HT-29 (cell line): ENCODE measurements around the gene ZNF79. TPM values are rescaled to one million over a fixed set of nuclear protein-coding genes. Genes with fewer than 3 reads are reported as not detected.

Experiments used
- DNase-seq: peaks from one replicate; pipeline ENCODE4 v3.0.0-alpha.2; 2015; ENCODE audit warnings: low spot score
- total RNA-seq: library from RNA; depleted of rRNA; stranded (reverse); fragments of >200 nt; shearing (Covaris generic); gene quantifications from 2 replicates; pipeline ENCODE4 v1.2.3, GENCODE V29; 2014; rRNA removed

ZNF79 gene
- total RNA-seq, result 5.6 and 9.3 TPM in 2 replicates

DNA sequence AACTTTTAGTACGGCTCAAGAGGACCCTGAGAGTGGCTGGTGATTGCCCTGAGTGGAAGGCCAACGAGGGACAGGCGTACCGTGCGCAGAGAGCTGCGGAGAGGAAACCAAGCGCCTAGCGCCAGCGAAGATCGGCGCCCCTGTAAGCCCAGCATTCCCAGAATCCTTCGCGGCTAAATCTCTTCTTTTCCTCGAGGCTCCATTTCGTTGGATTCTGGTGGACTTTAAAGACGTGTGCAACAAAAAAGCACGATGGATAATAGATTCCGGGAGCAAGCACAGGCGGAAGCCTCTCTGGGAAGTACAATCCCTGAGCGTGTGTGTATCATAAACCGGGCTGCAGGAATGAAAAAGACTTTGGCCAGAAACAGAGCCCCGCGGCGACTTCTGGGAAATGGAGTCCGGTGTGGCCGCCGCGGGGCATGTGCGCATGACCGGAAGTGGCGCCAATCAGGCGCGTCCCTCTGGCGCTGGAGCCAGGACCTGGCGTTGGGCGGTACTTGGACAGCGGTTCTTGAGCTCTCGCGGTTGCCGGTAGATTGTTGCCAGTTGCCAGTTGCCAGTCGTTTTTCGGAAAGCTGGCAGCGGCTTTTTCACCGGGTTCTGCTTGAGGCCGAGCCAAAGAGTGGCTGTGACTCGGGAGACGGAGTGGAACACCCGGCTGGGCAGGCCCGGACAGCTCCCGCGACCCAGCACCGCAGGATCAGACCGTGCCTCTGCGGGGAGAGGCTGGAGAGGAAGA lies at the start of gene ZNF79:
TSS of gene ZNF79 (plus strand) at position 449 of the 742 bp plus-strand sequence. CDS start 406 bp downstream, outside the sequence.
- peak; percentile 93 for DNase-seq

DNA sequence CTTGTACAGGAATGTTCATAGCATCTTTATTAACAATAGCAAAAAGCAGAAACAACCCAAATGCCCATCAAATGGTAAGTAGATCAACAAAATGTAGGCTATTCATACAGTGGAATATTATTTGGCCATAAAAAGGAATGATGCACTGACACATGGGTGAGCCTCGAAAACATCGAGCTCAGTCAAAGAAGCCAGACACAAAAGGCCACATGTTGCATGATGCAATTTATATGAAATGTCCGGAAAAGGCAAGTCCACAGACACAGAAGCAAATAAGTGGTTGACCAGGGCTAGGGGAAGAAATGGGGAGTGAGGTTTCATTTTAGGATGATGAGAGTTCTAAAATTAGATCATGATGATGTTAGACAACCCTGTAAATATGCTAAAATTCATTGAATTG lies 43.7 kb upstream of the ZNF79 start:
- DNase-seq, result no peak

DNA sequence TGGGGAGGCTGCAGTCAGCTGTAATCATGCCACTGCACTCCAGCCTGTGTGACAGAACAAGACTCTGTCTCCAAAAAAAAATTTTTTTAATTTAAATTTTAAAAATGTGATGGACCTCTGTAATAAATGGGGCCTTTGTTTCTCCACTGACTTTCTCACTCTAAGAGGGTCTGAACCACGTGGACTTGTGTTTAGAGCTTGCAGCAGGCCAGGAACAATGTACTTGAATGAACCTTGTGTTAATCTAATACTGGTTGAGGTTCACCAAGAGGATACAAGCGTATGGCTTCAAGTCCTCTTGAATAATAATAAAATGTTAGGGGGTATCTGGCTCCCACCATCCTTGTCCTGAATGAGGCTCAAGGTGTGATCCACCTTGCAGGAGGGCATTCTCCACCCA lies 41.6 kb upstream of the ZNF79 start:
- no peak for DNase-seq

DNA sequence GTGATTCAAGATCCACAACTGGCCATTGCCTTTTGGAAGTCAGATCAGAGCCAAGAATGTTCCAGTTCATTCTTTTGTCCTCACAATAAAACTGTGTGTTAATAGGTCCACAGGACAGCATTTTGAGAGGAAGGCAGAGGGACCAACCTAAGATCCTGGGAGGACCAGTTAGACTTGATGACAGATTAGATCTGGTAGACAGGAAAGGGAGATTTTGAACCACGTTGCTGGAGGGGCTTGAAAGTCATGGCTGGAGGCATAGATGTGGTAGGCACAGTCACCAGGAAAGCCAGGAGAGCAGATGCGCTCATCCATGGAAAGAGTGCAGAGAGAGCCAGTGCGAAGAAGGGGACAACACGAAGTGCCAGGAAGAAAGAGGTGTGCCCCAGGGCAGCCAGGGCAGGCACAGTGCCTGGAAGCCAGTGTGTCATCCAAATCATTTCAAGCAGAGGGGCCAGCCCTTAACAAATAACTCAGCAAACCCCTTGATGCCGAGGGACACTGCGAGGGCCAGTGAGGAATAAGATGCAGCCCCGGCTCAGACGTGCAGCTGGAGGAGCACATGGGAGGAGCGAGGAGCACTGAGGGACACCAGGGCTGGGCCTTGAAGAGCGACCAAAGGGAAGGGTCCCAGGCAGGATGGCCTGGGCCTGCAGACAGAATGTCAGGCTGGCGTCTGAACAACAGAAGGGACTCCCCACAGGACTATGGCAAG lies 40.0 kb upstream of the ZNF79 start:
- no peak for DNase-seq

DNA sequence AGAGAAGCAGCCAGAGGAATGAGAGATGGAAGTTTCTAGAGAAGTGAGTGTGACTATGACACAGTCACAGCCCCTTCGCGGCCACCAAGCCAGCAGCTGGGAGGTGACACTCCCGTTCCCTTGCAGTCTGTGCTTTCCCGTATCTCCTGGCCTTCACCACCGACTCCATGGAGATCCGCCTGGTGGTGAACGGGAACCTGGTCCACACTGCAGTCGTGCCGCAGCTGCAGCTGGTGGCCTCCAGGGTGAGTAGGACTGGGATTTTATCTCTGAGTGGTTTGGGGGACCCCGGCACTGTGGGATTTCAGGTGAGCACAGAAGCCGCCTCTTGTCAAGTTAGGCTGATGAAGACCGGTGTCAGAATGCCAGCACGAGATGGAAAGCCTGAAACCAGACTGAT lies 39.3 kb upstream of the ZNF79 start:
- no peak for DNase-seq

DNA sequence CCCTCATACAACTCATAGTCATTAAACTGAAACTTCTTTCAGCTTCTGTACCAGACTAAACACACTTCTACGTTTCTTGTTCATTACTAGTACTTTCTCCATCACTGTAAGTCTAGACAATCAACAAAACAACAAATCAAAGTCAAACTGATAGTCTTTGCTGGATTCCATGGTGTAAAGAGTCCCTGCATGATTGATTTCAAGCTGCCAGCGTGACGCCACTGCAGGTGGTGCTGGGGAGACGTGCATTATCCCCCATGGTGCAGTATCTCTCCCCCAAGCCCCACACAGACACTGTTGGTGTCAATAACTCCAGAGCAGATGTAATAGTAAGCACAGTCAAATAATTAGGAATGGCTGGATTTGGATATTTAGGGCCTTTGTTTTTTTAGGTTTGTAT lies 37.9 kb upstream of the ZNF79 start:
- no peak for DNase-seq

DNA sequence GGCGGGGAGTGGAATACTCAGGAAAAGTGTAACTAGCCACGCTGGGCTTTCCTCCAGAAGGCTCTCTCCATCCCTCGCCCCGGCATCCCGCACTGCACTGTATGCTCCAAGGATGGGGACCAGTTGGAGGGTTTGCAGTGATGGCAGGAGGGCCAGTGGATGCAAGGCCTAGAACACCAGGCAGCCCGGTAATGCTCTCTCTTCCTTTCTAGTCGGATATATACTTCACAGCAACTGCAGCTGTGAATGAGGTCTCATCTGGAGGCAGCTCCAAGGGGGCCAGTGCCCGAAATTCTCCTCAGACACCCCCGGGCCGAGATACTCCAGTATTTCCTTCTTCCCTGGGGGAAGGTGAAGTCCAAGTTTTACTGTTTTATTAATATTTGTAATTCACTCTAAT lies 37.2 kb upstream of the ZNF79 start:
- DNase-seq, result no peak

DNA sequence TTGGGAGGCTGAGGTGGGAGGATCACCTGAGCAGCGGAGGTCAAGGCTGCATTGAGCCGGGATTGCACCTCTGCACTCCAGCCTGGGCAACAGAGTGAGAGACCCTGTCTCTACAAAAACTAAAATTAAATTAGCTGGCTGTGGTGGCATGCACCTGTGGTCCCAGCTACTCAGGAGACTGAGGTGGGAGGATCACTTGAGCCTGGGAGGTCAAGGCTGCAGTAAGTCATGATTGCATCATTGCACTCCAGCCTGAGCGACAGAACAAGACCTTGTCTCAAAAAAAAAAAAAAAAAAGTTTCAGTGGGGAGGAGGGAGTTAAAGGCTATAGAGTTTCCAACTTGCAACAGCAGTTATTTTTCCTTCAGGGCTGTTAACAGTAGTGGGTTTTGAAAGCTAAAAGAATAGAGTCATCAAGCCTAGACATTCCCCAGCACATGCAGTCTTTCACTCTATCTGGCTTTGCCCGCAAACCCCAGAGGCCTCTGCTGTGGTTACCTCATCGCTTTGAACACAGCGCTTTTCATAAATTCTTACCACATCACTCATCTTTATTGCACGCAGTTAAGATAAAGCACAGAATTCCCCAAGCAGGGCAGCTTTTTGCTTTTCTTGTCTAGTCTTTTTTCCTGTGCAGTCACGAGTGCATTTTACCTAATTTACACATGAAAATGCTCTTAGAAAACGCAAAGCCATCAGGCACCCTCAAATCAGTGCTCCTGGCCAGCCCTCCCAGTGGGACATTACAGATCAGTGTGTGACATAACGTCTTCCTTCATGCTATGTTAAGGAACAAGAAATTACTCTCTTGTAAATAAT lies 35.9 kb upstream of the ZNF79 start:
- peak; percentile 81 for DNase-seq

DNA sequence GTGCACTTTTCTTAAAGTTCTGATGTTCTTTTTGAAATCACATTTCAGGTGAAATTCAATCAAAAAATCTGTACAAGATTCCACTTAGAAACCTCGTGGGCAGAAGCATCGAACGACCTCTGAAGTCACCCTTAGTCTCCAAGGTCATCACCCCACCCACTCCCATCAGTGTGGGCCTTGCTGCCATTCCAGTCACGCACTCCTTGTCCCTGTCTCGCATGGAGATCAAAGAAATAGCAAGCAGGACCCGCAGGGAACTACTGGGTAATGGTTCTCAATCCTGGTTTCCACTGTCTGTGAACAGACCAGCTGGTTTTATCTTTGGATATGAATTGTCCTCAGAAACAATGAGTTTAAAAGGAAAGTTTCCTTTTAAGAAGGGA lies 35.3 kb upstream of the ZNF79 start:
- DNase-seq, result no peak

DNA sequence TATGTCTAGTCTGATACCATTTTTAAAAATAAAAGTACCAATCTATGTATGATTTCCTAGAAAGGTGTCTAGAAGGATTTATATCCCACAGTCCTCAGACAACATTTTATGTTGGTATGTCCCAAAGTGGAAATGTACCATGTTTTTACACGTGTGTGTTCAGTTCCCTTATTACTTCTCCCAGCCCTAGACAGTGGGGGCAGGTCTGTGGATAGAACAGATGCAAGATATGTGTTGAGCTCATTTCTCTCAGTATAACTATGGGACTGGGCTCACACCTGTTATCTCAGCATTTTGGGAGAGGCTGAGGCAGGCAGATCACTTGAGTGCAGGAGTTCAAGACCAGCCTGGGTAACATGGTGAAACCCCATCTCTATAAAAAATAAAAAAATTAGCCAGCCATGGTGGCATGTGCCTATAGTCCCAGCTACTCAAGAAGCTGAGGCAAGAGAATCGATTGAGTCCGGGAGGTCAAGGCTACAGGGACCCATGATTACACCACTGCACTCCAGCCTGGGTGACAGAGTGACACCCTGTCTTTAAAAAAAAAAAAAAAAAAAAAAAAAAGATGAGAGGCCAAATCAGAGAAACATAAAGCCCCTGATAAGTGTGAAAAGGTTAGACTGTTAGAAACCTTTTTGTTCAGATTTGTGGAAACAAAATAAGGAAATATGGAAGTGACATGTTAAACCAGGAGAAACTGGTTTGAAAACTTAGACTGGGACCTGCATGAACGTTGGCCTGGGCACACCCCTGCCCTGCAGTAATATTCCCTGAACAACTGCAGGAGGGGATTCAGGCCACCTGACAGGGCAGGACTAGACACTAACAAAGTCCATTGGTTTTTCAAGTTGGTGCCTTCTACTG lies 34.6 kb upstream of the ZNF79 start:
- DNase-seq, result no peak

DNA sequence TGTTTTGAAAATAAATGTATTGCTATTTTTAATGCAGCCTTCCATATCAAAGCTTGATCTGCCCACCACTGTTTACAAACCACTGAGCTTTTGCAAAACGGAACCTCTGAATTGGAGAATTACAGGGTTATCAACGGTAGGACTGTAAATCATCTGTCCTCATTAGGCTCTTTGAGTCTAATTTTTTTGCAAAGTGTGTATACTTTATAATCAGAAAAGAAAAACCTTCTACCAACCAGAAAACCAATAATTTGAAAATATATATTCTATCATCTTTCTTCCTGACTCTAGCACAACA lies 34.0 kb upstream of the ZNF79 start:
- no peak for DNase-seq

DNA sequence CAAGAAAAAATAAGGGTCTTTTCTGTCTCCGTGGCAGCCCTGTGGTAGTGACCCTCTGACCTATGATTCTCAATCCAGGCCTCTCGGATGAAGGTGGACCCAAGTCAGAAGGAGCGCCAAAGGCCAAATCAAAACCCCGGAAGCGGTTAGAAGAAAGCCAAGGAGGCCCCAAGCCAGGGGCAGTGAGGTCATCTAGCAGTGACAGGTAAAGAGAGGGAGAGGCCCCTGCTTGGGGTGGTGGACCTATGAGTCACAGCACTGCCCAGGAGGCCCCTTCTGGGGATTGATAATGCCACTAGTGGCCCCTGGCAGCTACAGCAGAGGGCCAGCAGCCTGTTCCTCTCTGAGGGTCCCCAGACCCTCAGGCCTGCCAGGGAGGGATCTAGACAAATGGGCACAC lies 33.6 kb upstream of the ZNF79 start:
- DNase-seq, result no peak

DNA sequence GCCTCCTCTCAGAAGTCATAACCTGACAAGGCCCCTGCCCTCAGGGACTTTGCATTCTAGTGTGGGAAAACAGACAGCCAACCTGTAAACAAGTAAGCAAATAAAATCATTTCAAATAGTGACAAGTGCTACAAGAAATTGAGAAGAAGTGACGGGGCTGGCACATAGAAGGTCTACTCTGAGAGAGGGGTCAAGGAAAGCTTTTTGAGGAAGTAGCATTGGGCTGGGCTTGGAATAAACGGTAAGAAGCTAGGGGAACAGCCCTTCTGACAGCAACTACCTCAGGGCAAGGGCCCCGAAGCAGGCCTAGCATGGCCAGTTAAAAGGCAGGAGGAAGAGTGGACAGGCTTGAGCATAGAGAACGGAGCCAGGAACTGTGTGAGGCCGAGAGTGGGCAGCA lies 32.0 kb upstream of the ZNF79 start:
- no peak for DNase-seq

DNA sequence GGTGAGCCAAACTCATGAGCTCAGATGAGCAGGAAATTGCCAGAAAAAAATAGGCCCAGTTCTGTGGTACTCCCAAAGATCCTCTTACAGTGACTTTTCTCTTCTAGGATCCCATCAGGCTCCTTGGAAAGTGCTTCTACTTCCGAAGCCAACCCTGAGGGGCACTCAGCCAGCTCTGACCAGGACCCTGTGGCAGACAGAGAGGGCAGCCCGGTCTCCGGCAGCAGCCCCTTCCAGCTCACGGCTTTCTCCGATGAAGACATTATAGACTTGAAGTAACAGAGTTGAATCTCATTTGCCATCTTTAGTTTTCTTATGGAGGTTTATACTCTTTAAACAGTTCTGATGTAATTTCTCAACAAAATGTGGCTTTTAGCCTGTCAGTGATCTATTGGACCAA lies 31.2 kb upstream of the ZNF79 start:
- no peak for DNase-seq

DNA sequence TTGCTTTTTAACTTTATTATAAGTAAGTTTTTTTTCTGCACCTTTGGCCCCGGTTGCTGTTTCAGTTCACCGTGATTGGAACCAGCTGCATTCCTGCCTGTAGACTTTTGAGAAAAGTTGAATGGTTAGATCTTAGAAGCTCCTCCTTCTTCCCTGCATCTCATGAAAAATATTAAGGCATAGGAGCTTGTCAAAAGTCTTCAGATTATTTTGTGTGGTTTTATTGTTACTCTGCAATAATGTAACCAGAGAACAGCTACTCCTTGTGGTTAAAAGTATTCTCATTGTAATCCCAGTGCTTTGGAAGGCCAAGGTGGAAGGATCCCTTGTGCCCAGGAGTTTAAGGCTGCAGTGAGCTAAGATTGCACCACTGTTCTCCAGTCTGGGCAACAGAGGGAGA lies 30.5 kb upstream of the ZNF79 start:
- DNase-seq, result no peak

DNA sequence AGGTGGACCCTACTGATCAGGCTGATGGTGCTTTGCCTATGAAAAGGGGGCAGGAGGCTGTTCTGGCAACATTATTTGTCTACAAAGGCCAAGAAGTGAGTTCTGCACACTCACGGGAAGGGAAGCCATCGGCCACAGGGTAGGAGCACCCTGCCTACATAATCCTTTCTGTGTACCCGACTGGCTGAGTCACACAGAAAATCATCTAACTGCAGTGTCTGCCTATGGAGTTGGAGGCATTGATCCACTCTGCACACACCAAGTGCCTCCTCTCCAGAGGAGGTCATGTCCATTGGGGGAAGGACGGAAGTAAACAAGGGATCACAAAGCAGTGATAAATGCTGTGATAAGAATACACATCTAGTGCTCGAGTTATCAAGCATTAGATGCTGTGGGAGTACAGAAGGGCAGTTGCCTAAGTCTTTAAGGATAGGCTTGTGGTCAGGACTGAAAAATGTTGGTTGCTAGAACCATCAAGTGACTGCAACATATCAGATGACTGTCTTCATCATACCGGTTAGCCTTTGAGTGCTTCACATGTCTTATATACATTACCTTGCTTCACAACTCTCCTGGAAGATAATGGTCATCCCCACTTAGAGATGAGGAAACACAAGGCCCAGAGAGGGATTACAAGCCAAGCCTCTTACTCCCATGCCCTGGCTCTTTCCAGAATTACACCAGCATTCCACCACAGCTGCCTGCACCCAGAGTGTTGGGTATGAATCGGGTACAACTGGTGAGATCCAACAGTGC lies 28.5 kb upstream of the ZNF79 start:
- DNase-seq, result no peak

DNA sequence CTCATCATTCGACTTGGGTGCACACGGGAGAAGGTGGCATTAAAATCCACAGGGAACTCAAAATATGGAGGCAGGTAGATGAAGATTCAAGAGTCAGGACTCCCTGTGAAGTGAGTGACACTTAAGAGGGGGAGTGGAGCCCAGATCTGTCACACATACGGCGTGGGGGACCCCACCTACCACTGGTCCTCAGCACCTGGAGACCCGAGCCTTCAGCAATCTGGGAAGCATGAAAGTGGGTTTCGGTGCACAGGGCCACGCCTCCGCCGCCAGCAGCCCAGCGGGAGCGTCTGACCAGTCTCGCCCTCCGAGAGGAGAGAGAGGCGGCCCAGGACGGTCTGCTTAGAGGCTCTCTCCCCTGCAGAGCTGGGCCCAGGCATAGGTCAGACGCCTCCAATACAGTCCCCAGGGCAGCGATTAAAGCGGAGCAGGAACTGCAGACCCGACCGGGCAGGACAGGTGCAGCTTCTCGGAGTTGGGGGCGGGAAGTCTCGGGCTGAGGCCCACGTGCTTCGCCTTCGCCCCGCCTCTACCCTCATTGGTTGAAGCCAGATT lies 27.9 kb upstream of the ZNF79 start:
- no peak for DNase-seq

DNA sequence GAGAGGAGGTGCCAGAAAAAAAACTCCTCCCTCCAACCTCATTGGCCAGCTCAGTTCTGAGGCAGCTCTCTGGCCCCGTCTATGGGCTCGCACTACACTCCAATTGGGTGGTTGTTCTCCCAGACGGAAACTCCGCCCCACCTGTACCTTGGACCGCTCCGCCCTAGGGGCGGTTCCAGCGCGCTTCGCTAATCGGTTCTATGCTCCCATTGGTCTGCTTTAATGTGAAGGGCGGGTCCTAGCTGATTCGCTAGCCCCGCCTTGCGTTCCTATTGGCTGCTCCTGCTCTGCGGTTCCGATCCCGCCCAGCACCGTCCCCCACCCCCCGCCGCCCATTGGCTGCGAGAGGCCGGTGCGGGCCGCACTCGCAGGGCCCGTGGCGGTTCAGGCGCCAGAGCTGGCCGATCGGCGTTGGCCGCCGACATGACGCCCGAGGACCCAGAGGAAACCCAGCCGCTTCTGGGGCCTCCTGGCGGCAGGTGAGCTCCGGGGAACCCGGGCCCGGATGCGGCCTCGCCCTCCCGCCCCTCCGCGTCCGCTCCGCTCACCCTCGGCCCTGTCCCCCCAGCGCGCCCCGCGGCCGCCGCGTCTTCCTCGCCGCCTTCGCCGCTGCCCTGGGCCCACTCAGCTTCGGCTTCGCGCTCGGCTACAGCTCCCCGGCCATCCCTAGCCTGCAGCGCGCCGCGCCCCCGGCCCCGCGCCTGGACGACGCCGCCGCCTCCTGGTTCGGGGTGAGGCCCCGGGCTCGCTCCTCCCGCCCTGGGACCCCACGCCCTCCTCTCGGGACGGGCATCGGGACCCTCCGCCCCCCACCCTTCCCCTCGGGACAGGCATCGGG lies 27.2 kb upstream of the ZNF79 start, which contains the start of gene SLC2A8:
TSS of gene SLC2A8 (plus strand) at position 362 of the 838 bp plus-strand sequence. CDS start at position 424, 62 bp downstream.
- peak; percentile 100 for DNase-seq

DNA sequence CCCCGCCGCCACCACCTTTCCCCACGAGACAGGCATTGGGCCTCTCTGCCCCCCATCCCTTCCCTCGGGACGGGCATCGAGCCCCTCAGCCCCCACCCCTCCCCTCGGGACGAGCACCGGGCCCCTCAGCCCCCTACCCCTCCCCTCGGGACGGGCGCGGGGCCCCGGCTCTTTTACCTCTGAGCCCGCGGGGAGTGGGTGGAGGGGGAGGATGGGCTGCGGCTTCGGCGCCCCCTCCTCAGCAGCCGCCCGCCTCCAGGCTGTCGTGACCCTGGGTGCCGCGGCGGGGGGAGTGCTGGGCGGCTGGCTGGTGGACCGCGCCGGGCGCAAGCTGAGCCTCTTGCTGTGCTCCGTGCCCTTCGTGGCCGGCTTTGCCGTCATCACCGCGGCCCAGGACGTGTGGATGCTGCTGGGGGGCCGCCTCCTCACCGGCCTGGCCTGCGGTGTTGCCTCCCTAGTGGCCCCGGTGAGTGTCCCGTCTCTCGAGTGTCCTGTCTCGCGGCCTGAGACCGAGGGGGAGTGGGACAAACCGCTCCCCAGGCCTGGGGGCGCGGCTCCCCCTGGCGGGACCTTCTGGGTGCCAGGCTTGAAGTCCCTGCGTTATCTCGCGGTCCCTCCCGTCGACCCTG lies 26.4 kb upstream of the ZNF79 start:
- DNase-seq, result peak; percentile 42
